ENCODE measurements around the gene CREB3L1.

CREB3L1 gene

DNA sequence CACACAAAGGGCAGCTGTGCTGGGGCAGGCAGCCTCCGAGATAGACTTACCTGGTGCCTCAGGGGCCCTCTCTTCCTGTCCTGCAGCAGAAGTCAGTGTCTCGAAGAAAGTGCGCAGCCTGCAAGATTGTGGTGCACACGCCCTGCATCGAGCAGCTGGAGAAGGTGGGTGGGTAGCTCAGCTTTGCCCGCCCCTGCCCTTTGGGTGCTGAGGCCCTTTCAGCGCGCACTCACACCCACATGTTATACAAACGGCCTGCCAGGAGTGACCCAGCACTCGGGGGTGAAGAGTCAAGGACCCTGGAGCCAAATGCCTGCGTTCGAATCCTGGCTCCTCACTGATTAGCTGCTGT is 90.4 kb downstream of the CREB3L1 start:
- DNase-seq, result no peak

DNA sequence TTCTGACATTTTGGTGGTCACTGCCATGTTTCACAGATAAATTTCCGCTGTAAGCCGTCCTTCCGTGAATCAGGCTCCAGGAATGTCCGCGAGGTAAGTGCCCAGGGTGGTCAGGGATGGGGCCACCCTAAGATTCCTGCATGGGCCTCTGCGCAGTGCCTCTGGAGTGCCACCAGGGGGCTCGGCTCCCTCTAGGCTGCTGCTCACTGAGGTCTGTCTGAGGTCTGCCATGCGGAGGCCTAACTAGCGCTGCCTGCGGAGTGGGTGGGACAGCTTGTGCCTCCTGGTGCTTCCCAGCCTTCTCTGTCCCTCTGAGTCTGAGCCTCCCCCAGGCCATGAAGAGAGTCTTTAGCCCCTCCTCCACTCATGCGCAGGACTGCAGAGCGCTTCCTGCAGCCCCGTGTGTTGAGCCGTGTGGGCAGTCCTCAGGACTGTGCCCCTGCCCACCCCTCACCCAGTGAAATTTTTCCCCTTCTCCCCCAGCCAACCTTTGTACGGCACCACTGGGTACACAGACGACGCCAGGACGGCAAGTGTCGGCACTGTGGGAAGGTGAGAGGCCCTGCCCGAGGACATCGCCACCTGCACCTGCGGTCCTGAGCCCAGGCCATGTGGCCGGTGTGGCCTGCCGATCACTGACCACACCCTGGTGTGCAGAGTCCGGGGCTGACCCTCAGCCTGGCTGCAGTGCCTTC is 92.1 kb downstream of the CREB3L1 start:
- DNase-seq, result no peak

DNA sequence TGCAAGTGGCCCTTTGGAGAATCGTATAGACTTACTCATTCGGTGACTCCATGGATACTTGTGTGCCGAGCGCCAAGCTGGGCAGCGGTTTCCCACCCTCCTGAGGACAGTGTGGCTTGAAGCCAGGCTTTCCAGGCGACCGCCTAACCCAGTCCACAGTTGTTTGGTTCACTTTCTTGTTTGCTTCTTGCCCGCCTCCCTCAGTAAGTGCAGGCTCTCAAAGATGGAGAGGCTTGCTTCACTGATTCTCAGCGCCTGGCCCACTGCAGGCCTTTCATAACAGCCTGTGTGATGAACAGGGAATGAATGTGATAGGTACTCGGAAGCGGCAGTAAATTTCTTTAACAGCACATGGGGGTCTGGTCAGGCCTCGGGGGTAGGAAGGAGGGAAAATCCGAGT is 92.8 kb downstream of the CREB3L1 start:
- no peak for DNase-seq

Data from SHP77 treated with DMSO at 0.1 percent for 48 hours (cell line).